Central memory CD4-positive, alpha-beta T cell (primary cell): ENCODE data around the gene ADAD2.

ENCODE experiments used
- DNase-seq: peaks from one replicate; pipeline ENCODE4 v3.0.0; 2022
- total RNA-seq, 3 experiments: gene quantifications; one replicate each; lab custom pipeline; 2026; lab: John Stamatoyannopoulos, UW

ADAD2 gene
- total RNA-seq: 0 reads per million in 3 experiments

DNA sequence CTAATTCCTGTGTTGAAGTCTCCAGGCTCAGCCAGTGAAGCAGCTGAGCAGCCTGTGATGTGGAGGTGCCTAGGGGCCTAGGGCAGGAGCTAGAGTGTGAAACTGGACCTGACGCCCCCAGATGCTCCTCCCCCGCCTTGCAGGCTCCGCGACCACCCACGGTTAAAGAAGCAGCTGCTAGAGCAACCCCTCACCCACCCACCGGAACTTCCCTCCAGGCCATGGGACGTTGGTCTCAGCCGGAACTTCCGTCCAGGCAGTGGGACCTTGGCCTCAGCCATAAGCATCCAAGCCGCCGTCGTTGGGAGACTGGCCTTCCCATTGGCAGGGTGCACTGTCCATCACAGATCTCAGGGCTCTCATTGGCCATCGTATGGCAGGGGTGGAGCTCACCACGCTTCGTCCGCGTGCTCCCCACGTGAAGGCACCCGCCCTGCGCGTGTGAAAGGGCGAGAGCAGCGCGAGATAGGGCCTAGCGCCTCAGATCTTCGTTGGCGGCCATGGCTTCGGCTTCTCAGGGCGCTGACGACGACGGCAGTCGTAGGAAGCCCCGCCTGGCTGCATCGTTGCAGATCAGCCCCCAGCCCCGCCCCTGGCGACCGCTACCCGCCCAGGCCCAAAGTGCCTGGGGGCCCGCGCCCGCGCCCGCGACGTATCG, at the start of gene ADAD2:
TSS of gene ADAD2 (plus strand) at position 427 of the 658 bp plus-strand sequence. CDS start at position 501, 74 bp downstream.
- DNase-seq: no peak

- DNase-seq: no peak
Measured at GRCh38 chr16:84143081-84143480, 47.9 kb upstream of the ADAD2 start.

DNA sequence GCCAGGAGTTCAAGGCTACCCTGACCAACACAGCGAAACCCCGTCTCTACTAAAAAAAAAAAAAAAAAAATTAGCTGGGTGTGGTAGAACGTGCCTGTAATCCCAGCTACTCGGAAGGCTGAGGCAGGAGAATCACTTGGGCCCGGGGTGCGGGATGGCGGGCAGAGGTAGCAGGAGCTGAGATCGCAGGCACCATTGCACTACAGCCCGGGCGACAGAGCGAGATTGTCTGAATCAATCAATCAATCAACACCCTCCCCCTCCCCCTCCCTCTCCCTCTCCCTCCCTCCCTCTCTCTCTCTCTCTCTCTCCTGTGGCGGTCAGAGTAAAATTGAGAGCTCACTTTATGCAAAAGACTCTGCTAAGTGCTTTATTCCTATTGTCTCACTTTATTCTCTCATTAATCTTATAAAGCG, 47.2 kb upstream of the ADAD2 start:
- DNase-seq: no peak

DNA sequence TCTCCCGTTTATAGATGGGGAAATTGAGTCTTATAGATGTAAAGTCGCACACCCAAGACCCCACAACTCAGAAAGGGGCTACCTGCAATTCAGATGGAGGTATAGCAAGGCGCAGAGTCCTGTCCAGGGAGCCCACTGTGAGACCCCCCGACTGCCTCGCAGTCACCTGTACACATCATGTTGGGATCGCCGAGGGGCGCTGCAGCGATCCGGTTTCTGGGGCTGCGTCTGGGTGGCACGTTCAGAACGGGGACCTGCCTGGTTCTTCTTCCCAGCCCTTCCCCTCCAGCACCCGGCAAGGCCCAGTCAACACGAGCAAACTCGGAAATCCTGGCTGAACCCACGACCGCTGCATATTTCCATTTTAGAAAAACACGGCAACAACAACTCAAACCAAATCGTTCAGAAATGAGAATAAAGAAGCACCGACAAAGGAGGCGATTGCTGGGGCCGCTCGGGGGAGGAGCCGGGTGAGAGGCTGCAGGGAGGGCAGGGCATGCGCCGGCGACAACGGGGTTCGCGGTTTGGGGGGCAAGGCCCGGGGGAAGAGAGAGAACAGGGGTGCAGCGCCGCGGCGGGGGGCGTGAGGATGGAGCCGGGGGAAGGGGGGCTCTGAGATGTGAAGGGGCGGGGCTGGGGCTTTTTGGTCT, 46.6 kb upstream of the ADAD2 start:
- DNase-seq: peak; percentile 31

DNA sequence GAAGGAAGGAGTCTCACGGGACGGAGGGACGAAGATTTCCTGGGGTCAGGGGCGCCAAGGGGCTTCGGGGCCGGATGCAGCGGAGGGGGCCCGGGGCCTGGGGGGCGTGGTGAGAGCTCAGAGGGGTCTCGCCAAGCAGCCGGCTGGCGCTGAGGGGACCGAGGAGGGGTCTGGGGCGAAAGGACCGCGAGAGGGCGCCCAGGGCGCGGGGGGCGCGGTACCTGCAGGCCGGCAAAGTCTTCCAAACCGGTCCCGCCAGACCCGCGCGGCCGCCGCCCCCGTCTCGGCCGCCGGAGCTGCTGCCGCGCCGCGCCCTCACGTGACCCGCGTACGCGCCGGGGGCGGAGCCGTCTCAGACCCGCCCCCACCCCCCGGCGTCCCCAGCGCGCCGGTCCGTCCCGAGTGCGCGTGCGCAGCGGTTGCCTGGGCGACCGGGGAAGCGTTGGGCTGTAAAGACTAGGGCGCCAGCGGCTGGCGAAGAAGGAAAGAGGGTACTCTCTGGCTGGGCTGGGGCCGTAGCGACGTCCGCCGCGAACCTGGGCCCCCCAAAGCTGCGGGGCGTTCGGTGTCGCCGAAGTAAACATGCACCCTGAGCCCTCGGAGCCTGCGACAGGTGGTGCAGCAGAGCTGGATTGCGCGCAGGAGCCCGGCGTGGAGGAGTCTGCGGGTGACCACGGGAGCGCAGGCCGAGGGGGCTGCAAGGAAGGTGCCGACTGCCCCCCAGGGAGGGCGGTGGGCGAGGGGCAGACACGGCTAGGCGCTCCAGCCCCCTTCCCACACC, 45.9 kb upstream of the ADAD2 start, which contains the start of the genes DNAAF1 and HSDL1:
TSS of gene DNAAF1 (plus strand) at position 450 of the 781 bp plus-strand sequence. CDS start at position 583, 133 bp downstream.
TSS of gene HSDL1 (minus strand) at position 319 of the 781 bp plus-strand sequence. CDS start 13,856 bp downstream, outside the sequence.
- peak; percentile 92 for DNase-seq

GRCh38 chr16:84150926-84151325, 40.0 kb upstream of the ADAD2 start:
- no peak for DNase-seq

DNA sequence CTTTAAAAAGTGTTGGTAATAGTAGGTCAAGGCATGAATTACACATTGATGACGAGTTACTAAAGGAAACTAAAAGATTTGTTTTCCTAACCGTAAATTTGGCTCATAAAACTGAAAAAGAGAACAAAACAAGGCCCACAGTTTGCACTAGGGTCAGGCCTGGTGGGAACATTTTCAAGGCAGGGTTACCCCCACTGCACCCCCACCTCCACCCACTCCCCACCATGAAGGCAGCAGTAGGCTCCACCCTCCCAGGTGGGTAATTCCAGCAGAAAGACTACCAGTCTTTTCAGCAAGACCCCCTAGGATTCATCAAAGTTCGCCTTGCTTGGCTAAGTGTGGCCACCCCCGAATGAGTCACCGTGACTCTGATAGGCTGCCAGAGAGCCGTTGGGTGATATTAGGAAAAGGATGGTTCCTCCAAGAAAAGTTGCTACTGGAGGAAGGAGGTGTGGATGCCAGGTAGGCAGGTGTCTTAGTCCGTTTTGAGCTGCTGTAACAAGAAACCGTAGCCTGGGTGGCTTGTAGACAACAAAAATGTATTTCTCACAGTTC, 37.2 kb upstream of the ADAD2 start:
- DNase-seq: no peak

- DNase-seq: no peak
Measured at GRCh38 chr16:84155226-84155625, 35.7 kb upstream of the ADAD2 start.

DNA sequence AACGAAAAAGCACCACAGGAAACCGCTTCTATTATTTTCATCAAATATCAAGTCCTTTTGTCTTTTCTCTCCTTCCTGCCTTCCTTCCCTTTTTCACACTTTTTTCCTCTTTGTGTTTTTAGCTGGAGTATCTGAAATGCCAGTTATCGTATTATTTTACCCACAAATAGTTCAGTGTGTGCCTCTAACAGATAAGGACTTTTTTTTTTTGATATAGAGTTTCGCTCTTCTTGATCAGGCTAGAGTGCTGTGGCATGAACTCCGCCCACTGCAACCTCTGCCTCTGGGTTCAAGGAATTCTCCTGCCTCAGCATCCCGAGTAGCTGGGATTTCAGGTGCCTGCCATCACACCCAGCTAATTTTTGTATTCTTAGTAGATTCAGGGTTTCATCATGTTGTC, 35.2 kb upstream of the ADAD2 start:
- DNase-seq: no peak

GRCh38 chr16:84156342-84156784, 34.6 kb upstream of the ADAD2 start:
- no peak for DNase-seq

DNA sequence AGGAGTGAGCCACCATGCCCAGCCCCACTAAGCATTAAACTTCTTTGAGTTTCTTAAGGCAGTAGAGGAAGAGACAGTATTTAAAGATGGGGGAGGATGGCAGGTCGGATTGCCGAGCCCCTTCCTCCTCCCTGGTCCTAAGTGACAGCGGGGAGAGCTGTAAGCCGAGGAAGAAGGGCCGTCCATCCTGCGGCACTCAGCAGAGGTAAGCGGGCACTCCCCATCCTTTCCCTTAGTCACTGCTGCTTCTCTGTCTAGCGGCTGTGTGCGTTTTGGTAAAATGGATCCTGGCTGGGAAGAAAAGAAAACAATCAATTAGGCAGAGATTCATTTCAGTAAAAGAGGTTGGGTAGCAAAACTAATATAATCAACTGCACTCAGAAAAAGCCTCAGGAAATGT, 31.9 kb upstream of the ADAD2 start:
- no peak for DNase-seq

- no peak for DNase-seq
Measured at GRCh38 chr16:84159800-84160199, 31.2 kb upstream of the ADAD2 start.

GRCh38 chr16:84161037-84161436, 29.9 kb upstream of the ADAD2 start:
- DNase-seq: no peak

DNA sequence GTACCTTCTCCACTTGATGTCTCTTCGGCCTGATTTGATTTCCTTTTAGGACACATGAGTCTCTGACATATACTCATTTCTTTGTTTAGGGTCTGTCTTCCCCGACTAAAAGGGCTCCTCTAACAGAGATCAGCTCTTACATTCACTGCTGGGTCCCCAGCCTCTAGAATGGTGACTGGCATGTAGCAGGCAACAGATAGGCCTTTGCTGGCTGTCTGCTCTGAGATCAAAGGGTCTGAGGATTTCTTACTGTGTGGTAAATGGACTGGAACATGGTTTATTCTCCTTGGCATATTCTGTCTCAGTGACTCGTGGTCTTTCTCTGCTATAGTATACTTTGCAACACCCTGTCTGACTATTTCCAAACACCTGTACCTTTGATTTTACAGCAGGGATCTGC, 29.2 kb upstream of the ADAD2 start:
- no peak for DNase-seq

- no peak for DNase-seq
Measured at GRCh38 chr16:84165746-84166145, 25.2 kb upstream of the ADAD2 start.

DNA sequence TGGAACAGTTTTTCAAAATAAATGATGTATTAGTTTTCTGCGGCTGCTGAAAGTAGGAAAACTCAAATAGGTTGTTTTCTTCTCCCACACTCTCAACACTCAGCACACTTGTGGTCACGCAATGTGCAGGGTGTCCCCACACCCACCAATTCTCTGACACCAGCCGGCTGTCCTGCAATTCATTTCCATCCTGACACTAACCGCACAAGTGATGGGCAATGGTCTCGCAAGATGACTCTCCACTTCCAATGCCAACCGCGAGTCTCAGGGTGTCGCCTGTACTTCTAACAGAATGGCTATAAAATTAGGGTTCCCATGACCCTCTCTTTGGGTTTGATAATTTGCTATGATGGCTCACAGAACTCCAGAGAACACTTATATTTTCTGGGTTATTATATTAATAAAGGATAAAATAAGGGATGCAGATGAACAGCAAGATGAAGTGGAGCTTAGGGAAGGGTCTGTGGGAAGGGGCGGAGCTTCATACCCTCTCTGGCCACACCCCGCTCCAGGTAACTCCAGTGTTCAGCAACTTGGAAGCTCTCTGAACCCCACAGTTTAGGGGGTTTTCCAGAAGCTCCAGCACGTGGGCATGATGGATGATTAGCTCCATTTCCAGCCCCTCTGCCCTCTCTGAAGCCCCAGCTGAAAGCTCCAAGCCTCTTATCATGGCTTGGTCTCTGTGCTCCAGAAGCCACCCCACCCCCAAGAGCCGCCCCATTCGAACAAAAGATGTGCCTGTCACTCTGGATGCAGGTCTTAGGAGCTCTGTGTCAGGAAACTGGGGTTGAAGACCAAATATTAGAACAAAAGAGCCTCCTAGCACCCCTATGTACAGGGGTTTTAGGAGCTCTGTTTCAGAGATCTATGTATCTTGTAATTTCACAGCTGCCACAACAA, 23.9 kb upstream of the ADAD2 start:
- DNase-seq: no peak

- DNase-seq: no peak
Measured at GRCh38 chr16:84169765-84170310, 21.1 kb upstream of the ADAD2 start.

- no peak for DNase-seq
Measured at GRCh38 chr16:84174396-84174795, 16.6 kb upstream of the ADAD2 start.

DNA sequence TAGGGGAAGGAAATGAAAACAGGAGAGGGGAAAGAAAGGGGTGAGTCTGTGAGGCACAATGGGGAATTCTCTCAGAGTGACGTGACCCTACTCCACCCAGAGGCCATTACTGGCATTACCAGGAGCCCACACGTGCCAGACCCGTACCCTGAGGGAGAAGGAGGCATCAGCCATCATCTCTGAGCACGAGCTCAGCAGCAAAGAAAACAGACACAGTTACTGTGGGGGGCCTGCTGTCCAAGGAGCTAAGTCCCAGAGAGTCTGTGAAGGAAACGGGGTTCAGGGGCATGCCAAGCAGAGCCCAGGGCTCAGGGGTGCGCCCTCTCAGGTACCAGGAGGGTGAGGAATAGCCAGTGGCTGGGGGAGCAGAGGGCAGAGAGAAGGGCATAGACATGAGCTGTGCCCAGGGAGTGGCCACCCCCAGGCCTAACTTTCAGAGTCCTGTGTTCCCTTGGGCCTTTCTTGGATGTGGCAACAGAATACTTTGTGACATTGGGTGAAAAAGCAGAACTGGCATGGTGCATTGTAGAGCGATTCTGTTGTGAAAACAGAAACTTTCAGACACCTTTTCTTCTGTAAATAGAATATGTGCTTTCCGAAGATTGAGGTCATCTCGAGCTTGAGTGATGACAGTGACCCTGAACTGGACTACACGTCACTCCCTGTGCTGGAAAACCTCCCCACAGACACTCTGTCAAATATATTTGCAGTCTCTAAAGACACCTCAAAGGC, 15.4 kb upstream of the ADAD2 start:
- peak; percentile 17 for DNase-seq

GRCh38 chr16:84176192-84177053, 14.5 kb upstream of the ADAD2 start:
- DNase-seq: no peak
